Hematopoietic multipotent progenitor cell treated with erythropoietin and hydrocortisone succinate and interleukin-3 and kit ligand, for 8 days (in vitro differentiated cells): Measurements from ENCODE around the gene STARD10.
A peak's percentile ranks its signal among the peaks of the same experiment; 100 is the strongest.
"Not testable (repeated sequence)": the region's sequence is repeated elsewhere in the genome, so short reads cannot be mapped to it uniquely, and the experiment has no call there.

Source experiments
- DNase-seq: peaks from one replicate; pipeline ENCODE4 v3.0.0-alpha.2; 2015

STARD10 gene

GRCh38 chr11:72807792-72808191 is 13.9 kb upstream of the STARD10 start:
- peak; percentile 43 for DNase-seq

GRCh38 chr11:72807021-72807693 is 13.3 kb upstream of the STARD10 start:
- peak; percentile 49 for DNase-seq

GRCh38 chr11:72806378-72806777 is 12.5 kb upstream of the STARD10 start:
- DNase-seq = not testable (repeated sequence)

- no peak for DNase-seq
Measured at GRCh38 chr11:72805216-72805615, 11.4 kb upstream of the STARD10 start.

GRCh38 chr11:72802822-72803221 is 9.0 kb upstream of the STARD10 start:
- no peak for DNase-seq

GRCh38 chr11:72799441-72799840 is 5.6 kb upstream of the STARD10 start:
- DNase-seq = no peak

GRCh38 chr11:72798361-72798760 is 4.5 kb upstream of the STARD10 start:
- no peak for DNase-seq

GRCh38 chr11:72793076-72793424 is 797 bp downstream of the STARD10 start:
- DNase-seq = no peak

GRCh38 chr11:72792437-72793021 is 1.3 kb downstream of the STARD10 start:
- no peak for DNase-seq

GRCh38 chr11:72791228-72791627 is 2.6 kb downstream of the STARD10 start:
- not testable (repeated sequence) for DNase-seq

GRCh38 chr11:72789493-72790131 is 4.2 kb downstream of the STARD10 start:
- DNase-seq = no peak

- no peak for DNase-seq
Measured at GRCh38 chr11:72788241-72788640, 5.6 kb downstream of the STARD10 start.

GRCh38 chr11:72787216-72788104 is 6.4 kb downstream of the STARD10 start:
- DNase-seq = peak; percentile 36

- DNase-seq = no peak
Measured at GRCh38 chr11:72786305-72787215, 7.3 kb downstream of the STARD10 start.

- no peak for DNase-seq
Measured at GRCh38 chr11:72784662-72785061, 9.2 kb downstream of the STARD10 start.

- DNase-seq = no peak
Measured at GRCh38 chr11:72783144-72783905, 10.5 kb downstream of the STARD10 start.

GRCh38 chr11:72782081-72782920 is 11.5 kb downstream of the STARD10 start:
- DNase-seq = no peak

GRCh38 chr11:72781313-72782080 is 12.3 kb downstream of the STARD10 start:
- DNase-seq = no peak

GRCh38 chr11:72781063-72781312 is 12.9 kb downstream of the STARD10 start:
- DNase-seq = no peak
